Frontal cortex (tissue), 4 donors: ENCODE data around the gene INSR. TPM values are rescaled to one million over a fixed set of nuclear protein-coding genes. Genes with fewer than 3 reads are reported as not detected.
"Not testable (repeated sequence)": the region's sequence is repeated elsewhere in the genome, so short reads cannot be mapped to it uniquely, and the experiment has no call there.

ENCODE experiments used
- DNase-seq, 2 donors: peaks; one replicate each; pipeline ENCODE4 v3.0.0; 2012; ENCODE audit warnings: low spot score in 2 of 2
- FAIRE-seq: peaks from 2 replicates; lab custom pipeline; 2012; peaks lifted over from hg19 to GRCh38; lab: Jason Lieb, UNC
- total RNA-seq: library from RNA; depleted of rRNA; stranded (reverse); fragments of >200 nt; gene quantifications from one replicate; pipeline ENCODE4 v1.2.3, GENCODE V29; 2014
- donor health status: control.
- donor health status: control.
- donor health status: control.

The INSR gene
- total RNA-seq, 1 donor from 2014 or later = 93.3 TPM

DNA sequence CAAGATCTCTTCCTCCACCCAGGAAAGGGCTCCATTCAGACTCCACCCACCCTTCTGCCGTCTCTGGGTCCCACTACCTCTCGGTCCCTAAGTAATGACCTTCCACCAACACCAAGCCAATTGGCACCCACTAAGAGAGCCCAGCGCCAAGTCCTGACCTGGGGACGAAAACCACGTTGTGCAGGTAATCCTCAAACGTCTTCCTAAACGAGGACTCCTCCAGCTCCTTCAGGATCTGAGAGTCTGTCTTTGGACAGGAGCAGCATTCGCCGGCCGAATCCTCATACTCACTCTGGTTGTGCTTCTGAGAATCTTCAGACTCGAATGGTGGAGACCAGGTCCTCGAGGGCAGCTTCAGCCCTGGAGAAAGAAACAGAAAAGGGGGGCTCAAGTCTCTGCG, 141.6 kb downstream of the INSR start:
- no peak for FAIRE-seq
- DNase-seq = no peak

DNA sequence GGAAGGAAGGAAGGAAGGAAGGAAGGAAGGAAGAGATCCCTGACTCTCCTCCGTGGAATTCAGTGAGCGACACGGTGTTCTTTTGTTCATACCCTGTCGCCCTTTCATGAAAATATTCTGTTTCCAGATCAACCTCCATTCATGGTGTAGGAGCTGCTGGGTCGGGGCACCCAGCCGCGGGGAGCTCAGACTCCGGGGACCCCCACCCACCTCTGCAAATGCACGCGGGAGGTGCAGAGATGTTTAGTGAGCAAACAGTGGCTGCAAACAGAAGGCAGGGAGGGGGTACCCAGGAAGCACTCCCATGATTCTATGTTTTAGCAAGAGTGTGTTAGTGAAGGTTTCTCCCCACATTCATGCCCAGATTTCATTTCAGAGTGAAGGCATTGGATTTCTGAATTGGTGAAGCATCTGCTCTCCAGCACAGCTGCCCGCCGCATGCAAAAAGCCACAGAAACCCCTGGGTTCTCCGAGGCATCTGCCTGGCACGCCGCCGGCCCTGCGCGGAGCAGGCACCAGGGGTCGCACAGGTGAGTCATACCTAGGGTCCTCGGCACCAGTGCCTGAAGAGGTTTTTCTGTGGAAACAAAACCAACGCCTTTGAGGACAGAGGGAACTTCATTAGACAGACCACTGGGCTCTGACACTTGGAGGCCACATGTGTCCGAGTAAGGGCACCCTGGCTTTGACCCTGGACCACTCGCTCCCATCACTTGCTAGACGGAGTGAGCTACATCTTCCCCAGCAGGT, 144.1 kb downstream of the INSR start:
- FAIRE-seq (no peak), DNase-seq (no peak)

DNA sequence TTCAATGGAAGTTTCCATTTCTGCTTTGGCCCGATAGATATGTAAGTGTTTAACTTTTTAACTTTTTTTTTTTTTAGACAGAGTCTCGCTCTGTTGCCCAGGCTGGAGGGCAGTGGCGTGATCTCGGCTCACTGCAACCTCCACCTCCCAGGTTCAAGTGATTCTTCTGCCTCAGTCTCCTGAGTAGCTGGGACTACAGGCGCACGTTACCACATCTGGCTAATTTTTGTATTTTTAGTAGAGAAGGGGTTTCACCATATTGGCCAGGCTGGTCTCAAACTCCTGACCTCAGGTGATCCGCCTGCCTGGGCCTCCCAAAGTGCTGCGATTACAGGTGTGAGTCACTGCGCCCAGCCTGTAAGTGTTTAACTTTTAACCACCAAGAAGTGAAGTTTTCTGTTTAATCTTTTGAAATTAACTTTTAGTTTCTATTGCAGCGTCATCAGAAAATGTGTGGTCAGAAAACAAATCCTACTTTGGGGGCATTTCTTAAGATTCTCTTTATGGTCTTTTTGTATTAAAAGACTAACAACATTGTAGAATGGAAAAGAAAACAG, 147.0 kb downstream of the INSR start:
- not testable (repeated sequence) for FAIRE-seq, DNase-seq

DNA sequence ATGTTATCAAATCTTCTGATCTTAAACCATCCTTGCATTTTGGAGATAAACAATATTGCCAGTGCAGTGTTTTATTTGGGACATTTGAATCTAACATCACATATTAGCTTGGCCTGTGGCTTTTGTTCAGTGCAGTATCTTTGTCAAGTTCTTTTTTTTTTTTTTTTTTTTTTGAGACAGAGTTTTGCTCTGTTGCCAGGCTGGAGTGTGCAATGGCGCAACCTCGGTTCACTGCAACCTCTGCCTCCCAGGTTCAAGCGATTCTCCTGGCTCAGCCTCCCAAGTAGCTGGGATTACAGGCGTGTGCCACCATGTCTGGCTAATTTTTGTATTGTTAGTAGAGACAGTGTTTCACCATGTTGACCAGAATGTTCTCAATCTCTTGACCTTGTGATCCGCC, 148.1 kb downstream of the INSR start:
- not testable (repeated sequence) for FAIRE-seq, DNase-seq

DNA sequence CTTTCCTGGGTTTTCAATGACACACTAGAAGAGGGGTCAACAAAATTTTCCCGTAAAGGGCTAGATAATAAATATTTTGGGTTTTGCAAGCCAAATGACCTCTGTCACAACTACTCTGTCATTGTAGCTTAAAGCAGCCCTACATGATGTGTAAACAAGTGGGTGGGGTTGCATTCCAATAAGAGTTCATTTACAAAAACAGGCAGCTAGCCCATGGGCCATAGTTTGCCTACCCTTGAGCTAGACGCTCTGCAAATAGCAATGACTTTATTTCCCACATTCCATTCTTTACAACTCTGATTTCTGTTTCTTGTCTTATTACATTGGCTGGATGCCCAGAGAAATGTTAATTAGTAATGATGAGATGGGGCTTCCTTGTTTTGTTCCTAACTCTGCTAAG, 148.7 kb downstream of the INSR start:
- FAIRE-seq (no peak), DNase-seq (no peak)

DNA sequence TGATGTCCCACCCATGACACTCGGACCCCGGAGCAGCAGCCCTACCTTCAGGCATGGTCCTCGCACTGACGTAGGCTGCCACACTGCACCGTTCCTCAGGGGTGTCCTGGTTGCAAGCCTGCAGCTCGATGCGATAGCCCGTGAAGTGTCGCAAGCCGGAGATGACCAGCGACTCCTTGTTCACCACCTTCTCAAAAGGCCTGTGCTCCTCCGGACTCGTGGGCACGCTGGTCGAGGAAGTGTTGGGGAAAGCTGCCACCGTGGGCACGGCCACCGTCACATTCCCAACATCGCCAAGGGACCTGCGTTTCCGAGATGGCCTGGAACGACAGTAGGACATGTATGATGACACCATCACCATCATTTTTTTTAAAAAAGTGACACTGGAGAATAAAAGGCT, 151.4 kb downstream of the INSR start:
- FAIRE-seq (no peak), DNase-seq (no peak)

DNA sequence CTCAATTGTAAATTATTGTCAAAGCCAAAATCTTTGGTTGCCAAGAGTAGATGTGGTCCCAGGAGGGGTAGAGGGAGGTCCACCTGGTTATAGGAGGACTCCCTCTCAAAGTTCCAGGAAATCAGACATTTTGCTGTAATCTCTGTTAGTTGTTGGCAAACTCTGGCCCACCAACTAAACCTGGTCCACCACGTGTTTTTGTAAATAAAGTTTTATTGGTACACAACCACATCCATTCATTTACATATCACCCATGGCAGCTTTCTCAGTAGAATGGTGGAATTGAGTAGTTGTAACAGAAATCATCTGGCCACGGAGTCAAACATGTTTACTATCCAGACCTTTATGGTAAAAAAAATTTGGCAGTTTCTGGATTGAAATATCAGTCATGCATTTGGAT, 154.1 kb downstream of the INSR start:
- DNase-seq (no peak), FAIRE-seq (no peak)

DNA sequence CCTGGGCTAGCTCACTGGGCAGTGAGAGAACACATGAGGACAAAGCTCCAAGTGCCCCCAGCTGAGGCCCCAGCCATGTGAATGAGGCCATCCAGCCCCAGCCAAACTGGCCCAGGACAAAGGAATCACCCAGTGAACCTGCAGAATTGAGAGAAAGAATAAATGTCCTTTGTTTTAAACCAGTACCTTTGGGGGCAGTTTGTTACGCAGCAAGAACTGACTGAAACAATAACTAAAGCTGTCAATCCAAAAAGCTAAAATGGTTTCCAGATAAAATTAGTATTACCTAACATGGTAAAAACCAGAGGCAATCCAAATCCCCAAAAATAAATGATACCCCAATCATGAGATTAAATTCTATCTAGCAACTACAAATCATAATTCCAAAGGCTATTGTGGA, 155.1 kb downstream of the INSR start:
- DNase-seq (no peak), FAIRE-seq (no peak)

DNA sequence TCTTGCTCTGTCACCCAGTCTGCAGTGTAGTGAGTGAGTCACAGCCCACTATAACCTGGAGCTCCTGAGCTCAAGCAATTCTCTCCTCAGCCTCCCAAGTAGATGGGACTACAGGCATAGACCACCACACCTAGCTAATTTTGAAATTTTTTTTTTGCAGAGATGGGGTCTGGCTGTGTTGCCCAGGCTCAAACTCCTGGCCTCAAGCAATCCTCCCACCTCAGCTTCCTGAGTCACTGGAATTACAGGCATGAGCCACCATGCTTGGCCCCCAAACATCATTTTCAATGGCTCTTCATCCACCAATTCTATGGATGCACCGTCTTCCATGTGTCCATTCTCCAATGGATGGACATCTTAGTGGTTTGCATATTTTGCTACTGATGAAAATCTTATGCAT, 155.8 kb downstream of the INSR start:
- FAIRE-seq (no peak), DNase-seq (no peak)

DNA sequence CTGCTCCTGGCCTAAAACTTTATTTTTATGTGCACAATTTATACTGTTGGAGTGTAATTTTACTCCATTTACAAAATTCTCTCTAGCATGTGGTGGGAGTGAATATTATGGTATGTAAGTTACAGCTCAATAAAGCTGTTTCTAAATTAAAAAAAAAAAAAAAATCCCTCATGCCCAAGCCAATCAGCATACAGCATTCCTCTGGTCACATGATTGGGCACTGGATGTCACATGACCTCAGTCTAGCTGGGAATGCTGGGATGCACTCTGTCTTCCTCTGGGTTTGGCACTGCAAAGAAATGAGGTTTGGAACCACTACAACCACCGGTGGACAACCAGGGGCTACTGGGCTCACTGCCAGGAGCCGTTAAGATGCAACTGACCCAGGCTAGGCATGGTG, 157.1 kb downstream of the INSR start:
- no peak for DNase-seq
- FAIRE-seq = no peak

DNA sequence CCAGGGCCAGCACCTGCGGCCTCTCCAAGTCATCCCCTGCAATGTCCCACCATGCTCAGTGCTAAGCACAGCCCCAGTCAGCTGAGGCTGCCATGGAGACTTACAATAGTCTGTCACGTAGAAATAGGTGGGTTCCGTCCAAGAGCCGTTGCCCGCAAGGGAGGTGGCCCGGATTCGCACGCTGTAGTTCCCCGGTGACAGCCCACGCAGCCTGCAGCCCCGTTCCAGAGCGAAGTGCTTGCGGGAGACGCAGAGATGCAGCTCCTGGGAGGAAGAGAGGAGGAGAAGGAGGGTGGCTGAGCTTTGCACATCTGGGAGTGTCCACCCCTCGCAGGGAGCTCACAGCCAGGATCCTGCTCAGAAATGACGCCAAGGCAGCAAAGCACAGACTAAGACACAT, 162.2 kb downstream of the INSR start:
- DNase-seq (no peak), FAIRE-seq (no peak)

DNA sequence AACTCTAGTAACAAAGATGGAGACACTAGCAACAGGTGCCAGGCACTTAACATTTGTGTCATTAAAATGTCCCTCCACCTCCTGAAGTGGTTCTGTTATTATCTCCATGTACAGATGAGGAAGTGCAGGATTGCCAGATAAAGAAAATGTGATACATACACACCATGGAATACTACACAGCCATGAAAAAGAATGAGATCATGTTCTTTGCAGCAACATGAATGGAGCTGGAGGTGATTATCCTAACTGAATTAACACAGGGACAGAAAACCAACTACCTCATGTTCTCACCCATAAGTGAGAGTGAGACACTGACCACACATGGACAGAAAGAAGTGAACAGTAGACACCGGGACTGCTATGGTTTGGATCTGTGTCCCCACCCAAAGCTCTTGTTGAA, 164.2 kb downstream of the INSR start:
- no peak for DNase-seq
- no peak for FAIRE-seq

DNA sequence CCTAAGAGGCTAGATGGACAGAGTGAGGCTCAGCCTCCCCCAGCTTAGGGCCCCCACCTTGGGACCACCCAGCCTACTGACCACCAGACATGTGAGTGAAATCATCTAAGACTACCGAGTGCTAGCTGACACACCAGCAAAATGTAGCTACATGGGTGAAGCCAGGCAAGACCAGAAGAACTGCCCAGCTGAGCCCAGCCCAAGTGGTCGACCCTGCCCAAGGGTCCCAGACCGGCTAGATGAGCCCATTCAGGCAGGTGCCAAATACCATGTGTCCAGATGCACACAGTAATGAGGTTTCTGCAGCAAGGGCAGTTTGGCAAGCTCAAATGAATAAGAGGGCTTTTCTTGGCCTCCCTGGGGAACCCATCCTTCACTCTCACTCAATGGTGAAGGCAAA, 168.1 kb downstream of the INSR start:
- DNase-seq (no peak), FAIRE-seq (no peak)

DNA sequence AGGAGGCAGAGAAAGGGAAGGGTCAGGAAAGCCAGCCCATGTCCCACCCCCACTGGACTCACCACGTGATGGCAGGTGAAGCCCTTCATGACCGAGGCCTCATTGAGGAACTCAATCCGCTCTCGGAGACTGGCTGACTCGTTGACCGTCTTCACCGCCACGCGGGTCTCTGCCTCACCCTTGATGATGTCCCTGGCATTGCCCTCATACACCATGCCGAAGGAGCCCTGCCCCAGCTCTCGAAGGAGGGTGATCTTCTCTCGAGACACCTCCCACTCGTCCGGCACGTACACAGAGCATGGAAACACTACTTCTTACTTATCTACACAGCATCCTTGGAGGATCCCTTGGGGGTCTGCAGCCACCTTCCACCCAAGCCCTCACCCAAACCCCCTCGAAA, 169.0 kb downstream of the INSR start:
- no peak for FAIRE-seq

DNA sequence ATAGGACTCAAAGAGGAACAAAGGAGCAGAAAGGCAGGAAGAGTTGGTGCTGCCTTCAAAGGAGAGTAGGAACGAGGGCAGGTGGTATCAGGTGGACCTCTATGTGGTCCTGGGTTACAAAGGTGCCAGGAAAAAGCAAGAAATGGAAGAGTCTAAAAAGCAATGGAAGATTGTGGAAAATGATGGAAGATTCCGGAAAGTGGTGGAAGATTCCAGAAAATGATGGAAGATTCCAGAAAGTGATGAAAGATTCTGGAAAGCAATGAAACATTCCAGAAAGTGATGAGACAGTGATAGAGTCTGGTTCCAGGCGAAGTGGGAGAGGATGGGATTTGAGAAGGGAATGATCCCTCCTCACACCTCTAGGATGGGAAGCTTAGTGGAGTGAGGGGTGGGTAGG, 169.4 kb downstream of the INSR start:
- no peak for DNase-seq
- no peak for FAIRE-seq

More for the DNA sequence above, 169.0 kb downstream of the INSR start:
- no peak for DNase-seq

DNA sequence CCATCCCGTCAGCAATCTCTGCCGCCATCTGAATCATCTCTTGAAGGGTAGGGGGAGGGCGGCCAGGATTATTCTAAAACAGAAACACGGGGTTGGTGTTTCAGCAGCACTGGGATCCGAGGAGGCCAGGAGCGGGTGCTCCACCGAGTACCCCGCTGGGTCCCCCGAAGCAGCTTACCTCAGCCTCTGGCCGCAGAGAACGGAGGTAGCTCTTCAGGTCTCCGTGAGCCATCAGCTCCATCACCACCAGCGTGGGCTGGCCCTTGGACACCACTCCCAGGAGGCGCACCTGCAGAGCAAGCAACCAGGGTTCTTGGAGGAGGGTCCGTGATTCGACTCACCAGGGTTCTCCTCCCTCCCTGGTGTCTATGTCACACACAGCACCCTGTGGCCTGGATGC, 171.5 kb downstream of the INSR start:
- FAIRE-seq = no peak

DNA sequence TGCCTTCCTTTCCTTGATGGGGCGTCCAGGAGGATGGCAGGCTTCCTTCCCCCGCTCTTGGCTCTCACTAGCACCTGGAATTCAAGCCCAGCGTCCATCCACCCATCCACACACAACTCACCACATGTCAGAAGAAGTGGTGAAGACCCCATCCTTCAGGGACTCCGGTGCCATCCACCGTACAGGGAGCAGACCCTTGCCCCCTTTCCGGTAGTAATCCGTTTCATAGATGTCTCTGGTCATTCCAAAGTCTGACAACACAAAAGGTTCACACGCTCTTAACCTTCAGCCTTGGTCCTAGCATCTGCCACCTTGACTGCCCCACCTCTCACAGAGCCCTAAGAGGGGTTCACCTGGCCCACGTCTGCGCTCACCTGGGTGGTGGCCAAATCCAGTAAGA, 173.7 kb downstream of the INSR start:
- FAIRE-seq (no peak), DNase-seq (no peak)

More for the DNA sequence above, 171.5 kb downstream of the INSR start:
- no peak for DNase-seq

DNA sequence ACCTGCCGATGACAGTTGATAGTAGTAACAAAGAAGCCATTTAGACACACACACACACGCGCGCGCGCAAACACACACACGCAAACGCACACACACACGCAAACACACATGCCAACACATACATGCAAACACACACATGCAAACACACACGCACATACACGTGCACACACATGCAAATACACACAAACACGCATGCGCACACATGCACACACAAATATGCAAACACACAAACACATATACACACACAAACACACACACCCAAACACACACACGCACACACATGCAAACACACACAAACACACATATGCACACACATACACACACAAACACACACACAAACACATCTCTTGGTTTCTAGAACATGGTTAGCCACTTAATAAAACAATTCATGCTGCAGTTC, 174.6 kb downstream of the INSR start:
- no peak for FAIRE-seq
- DNase-seq = no peak

DNA sequence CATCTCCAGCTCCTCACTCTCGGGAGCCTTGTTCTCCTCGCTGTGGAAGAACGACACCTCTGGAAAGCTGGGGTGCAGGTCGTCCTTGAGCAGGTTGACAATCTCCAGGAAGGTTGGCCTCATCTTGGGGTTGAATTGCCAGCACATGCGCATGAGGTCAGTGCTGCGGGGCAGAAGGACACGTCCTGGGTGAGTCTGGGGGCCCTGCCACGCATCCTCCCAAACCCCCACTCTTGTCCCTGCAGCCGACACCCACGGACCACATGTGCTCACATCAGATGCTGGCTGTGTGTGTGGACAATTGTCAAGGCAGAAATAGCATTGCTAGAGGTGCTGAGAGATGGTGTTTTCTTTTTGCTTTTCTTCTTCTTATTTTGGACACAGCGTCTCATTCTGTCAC, 177.0 kb downstream of the INSR start:
- no peak for FAIRE-seq
- DNase-seq = no peak

DNA sequence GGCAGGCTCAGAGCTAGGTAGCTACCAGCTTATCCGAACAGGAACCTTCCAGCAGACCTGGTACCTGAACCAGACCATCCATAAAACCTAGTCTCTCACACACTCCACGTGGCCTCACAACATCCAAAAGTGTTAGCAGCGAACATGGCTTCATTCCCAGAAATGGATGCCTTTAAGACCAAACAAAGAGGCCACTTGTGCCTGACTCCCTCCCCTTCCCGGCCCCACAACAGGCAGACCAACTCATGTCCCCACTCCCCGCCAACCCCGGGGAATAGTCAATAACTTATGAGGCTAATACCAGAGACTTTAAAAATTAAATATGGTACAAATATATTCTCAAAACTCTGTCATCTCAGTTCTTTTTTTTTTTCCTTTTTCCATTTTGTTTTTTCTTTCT, 178.5 kb downstream of the INSR start:
- FAIRE-seq = peak; percentile 82
- DNase-seq = peak; percentile 33 to 41

DNA sequence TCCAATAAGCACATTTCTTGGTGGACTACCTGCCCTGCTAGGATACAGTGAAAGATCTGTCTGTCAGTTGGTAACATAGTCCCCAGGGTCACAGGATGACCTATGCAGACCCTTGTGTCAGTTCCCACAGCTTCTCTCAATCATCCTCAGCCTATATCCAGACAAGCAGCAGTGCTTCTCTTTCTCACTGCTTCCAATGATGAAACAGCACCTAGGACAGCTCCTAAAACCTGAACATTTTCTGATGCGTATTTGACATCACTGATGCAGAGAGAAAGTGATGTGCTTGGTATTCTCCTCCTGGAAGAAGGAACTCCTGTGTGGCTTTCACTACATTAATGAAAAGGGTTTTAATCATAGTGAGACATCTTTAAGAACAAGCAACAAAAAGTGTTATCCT, 181.0 kb downstream of the INSR start:
- DNase-seq (no peak), FAIRE-seq (no peak)

DNA sequence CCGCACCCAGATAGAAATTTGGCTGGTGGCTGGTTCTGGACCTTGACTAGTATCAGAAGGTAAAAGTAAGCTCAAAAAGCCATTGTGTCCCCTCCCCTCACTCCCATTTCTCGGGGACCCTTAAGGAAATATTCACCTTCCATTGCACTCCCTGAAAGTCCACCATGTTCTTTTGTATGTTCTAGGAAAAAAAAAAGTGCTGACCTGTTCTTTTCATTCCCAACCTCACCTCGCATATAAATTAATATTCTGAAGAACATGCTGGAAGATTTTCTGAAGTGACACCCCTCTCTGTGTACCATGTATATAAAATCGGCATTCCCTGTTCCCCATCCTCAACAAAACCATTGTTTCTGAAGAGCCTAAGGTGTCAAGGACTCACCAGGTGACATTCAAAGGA, 181.5 kb downstream of the INSR start:
- DNase-seq (no peak), FAIRE-seq (no peak)
